Gastrocnemius medialis (tissue), 4 donors: ENCODE results near the gene GGA1.

Experiments used
- CTCF ChIP-seq, 5 experiments: fragments of 450-650 bp in 3 of 5; fragments of 200-600 bp in 2 of 5; sonication (generic) in 2 of 5; IDR thresholded peaks in 4 of 5; conservative IDR thresholded peaks in 1 of 5; 1 replicate in 4 of 5; 2 replicates in 1 of 5; pipeline ENCODE4 v1.5.1; 2016 to 2019; ENCODE audit warnings: antibody characterized with exemption in 5 of 5, mild to moderate bottlenecking in 3 of 5, moderate library complexity in 3 of 5
- POLR2A ChIP-seq, 2 donors: fragments of 450-650 bp; IDR thresholded peaks; one replicate each; pipeline ENCODE4 v1.6.1; 2017; ENCODE audit warnings: antibody characterized with exemption in 2 of 2, mild to moderate bottlenecking in 2 of 2, moderate library complexity in 2 of 2

DNA sequence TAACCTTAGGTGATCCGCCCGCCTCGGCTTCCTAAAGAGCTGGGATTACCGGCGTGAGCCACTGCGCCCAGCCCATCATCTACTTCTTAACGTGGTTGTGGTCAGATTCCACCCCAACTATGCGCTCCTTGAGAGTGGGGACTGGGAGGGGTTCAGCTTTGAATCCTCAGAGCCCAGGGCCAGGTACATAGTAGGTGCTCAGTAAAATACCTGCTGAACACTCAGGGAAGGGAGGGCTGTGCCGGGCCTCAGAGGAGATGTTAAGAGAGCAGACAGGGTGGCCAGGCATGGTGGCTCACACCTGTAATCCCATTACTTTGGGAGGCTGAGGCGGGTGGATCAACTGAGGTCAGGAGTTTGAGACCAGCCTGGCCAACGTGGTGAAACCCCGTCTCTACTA lies 65.6 kb downstream of the GGA1 start:
- TF ChIP-seq CTCF (IDR thresholded peaks at IDR 0.05 in 4 of 5, conservative IDR thresholded peaks at IDR 0.05 in 1 of 5) (no peak), POLR2A (IDR thresholded peaks at IDR 0.05) (no peak)
